A549 (cell line): ENCODE results near the gene PTPRK. TPM values are rescaled to one million over a fixed set of nuclear protein-coding genes. Genes with fewer than 3 reads are reported as not detected.

Source experiments
- ATAC-seq, 2 experiments: fragments of 200-7000 bp in 1 of 2; fragments of >200 bp in 1 of 2; cut with Nextera tagmentation in 1 of 2; cut with Tn5 transposase in 1 of 2; 3 replicates each; pipeline versions ENCODE4 v1.8.0 to v1.9.1; 2018 to 2020; ENCODE audit warnings: mild to moderate bottlenecking in 1 of 2, moderate library complexity in 1 of 2
- CTCF ChIA-PET: fragments of 300-600 bp; sonication (Branson Sonifier 250); formaldehyde crosslinking; extraction: SDS; loops from one replicate; lab custom pipeline; 2021; ENCODE audit warnings: antibody characterized with exemption, inconsistent platforms; lab: Yijun Ruan, JAX
- POLR2A ChIA-PET: fragments of 350-600 bp; formaldehyde crosslinking; extraction: SDS; loops from one replicate; lab custom pipeline; 2021; ENCODE audit warnings: antibody characterized with exemption, inconsistent platforms; lab: Yijun Ruan, JAX
- DNase-seq, 2 experiments: peaks; one replicate each; pipeline versions ENCODE4 v3.0.0 to v3.0.0-alpha.2; 2011 to 2016; ENCODE audit warnings: low read depth in 1 of 2, low spot score in 1 of 2
- FAIRE-seq: peaks from 2 replicates; lab custom pipeline; 2011; peaks lifted over from hg19 to GRCh38; lab: Jason Lieb, UNC
- H3K27ac ChIP-seq, 2 experiments: fragments of >200 bp; sonication (Bioruptor Twin); formaldehyde crosslinking; 3 replicates each; pipeline ENCODE4 v1.5.1; 2016 to 2017
- H3K4me1 ChIP-seq: fragments of >200 bp; sonication (Bioruptor Twin); formaldehyde crosslinking; 3 replicates; pipeline ENCODE4 v1.6.1; 2016
- H3K4me2 ChIP-seq: fragments of >200 bp; sonication (Bioruptor Twin); formaldehyde crosslinking; 3 replicates; pipeline ENCODE4 v1.6.1; 2016
- H3K4me3 ChIP-seq: fragments of >200 bp; sonication (Bioruptor Twin); formaldehyde crosslinking; 3 replicates; pipeline ENCODE4 v1.5.1; 2016
- H3K9me3 ChIP-seq: fragments of >200 bp; sonication (Bioruptor Twin); formaldehyde crosslinking; 3 replicates; pipeline ENCODE4 v1.6.1; 2016
- BHLHE40 ChIP-seq: IDR thresholded peaks from 2 replicates; pipeline ENCODE4 v1.6.1; 2012; ENCODE audit warnings: low read depth, low read length, inconsistent platforms
- CBX2 ChIP-seq: fragments of 200-600 bp; sonication (generic); IDR thresholded peaks from 2 replicates; pipeline ENCODE4 v1.6.1; 2016; ENCODE audit warnings: low read depth, mild to moderate bottlenecking, borderline replicate concordance
- CEBPB ChIP-seq, 2 experiments: fragments of >200 bp in 1 of 2; sonication (Bioruptor Twin) in 1 of 2; formaldehyde crosslinking in 1 of 2; IDR thresholded peaks; 2 replicates each; pipeline ENCODE4 v1.6.1; 2012 to 2016
- EHMT2 ChIP-seq: fragments of 200-600 bp; sonication (generic); IDR thresholded peaks from 2 replicates; pipeline ENCODE4 v1.6.1; 2016; ENCODE audit warnings: antibody characterized with exemption, low read depth, mild to moderate bottlenecking, moderate library complexity
- EP300 ChIP-seq, 2 experiments: fragments of >200 bp; sonication (Bioruptor Twin); formaldehyde crosslinking; IDR thresholded peaks; 2 replicates in 1 of 2; 3 replicates in 1 of 2; pipeline ENCODE4 v1.6.1; 2016 to 2017
- FOSB ChIP-seq: fragments of 250-450 bp; sonication (Bioruptor Pico); IDR thresholded peaks from 2 replicates; pipeline ENCODE4 v1.5.0; 2020; ENCODE audit warnings: mild to moderate bottlenecking, moderate library complexity
- FOXS1 ChIP-seq: fragments of 250-450 bp; sonication (Bioruptor Pico); IDR thresholded peaks from 2 replicates; pipeline ENCODE4 v1.5.0; 2020; ENCODE audit warnings: mild to moderate bottlenecking, moderate library complexity
- GATA3 ChIP-seq: IDR thresholded peaks from 2 replicates; pipeline ENCODE4 v1.6.1; 2012; ENCODE audit warnings: borderline replicate concordance
- HES2 ChIP-seq: fragments of >200 bp; sonication (Bioruptor Twin); formaldehyde crosslinking; IDR thresholded peaks from 2 replicates; pipeline ENCODE4 v1.6.1; 2016
- HEYL ChIP-seq: fragments of 250-450 bp; sonication (Bioruptor Pico); IDR thresholded peaks from 2 replicates; pipeline ENCODE4 v1.8.0; 2021; ENCODE audit warnings: mild to moderate bottlenecking, moderate library complexity
- HMGXB4 ChIP-seq: fragments of 250-450 bp; sonication (Bioruptor Pico); IDR thresholded peaks from 2 replicates; pipeline ENCODE4 v1.5.0; 2021; ENCODE audit warnings: mild to moderate bottlenecking, moderate library complexity, borderline replicate concordance
- HOXA7 ChIP-seq: fragments of 250-450 bp; sonication (Bioruptor Pico); IDR thresholded peaks from 2 replicates; pipeline ENCODE4 v1.5.0; 2020; ENCODE audit warnings: mild to moderate bottlenecking, moderate library complexity
- JUN ChIP-seq, 2 experiments: fragments of >200 bp; sonication (Bioruptor Twin); formaldehyde crosslinking; IDR thresholded peaks; 2 replicates in 1 of 2; 3 replicates in 1 of 2; pipeline ENCODE4 v1.6.1; 2016 to 2017
- JUNB ChIP-seq: fragments of >200 bp; sonication (Bioruptor Twin); formaldehyde crosslinking; IDR thresholded peaks from 2 replicates; pipeline ENCODE4 v1.6.1; 2016
- KDM1A ChIP-seq: fragments of 200-600 bp; sonication (generic); IDR thresholded peaks from 2 replicates; pipeline ENCODE4 v1.6.1; 2016; ENCODE audit warnings: low read depth, mild to moderate bottlenecking
- KDM5A ChIP-seq: fragments of 200-600 bp; sonication (generic); IDR thresholded peaks from 2 replicates; pipeline ENCODE4 v1.6.1; 2016; ENCODE audit warnings: antibody characterized with exemption, mild to moderate bottlenecking
- MAX ChIP-seq: IDR thresholded peaks from 2 replicates; pipeline ENCODE4 v1.6.1; 2012
- MYC ChIP-seq: IDR thresholded peaks from 2 replicates; pipeline ENCODE4 v1.6.1; 2012; ENCODE audit warnings: mild to moderate bottlenecking, inconsistent platforms, low read length, improper control_type of control experiment, borderline replicate concordance
- NPAS2 ChIP-seq: fragments of 250-450 bp; sonication (Bioruptor Pico); IDR thresholded peaks from 2 replicates; pipeline ENCODE4 v1.8.0; 2022; ENCODE audit warnings: mild to moderate bottlenecking, moderate library complexity, borderline replicate concordance
- RAD21 ChIP-seq, 2 experiments: fragments of >200 bp in 1 of 2; sonication (Bioruptor Twin) in 1 of 2; formaldehyde crosslinking in 1 of 2; IDR thresholded peaks in 1 of 2; conservative IDR thresholded peaks in 1 of 2; 2 replicates in 1 of 2; 3 replicates in 1 of 2; pipeline ENCODE4 v1.6.1; 2012 to 2018; ENCODE audit warnings: inconsistent platforms in 1 of 2
- SREBF2 ChIP-seq: fragments of 450-650 bp; IDR thresholded peaks from 2 replicates; pipeline ENCODE4 v1.6.1; 2014; ENCODE audit warnings: mild to moderate bottlenecking, moderate library complexity
- ZSCAN20 ChIP-seq: fragments of 250-450 bp; sonication (Bioruptor Pico); IDR thresholded peaks from 2 replicates; pipeline ENCODE4 v1.8.0; 2022; ENCODE audit warnings: mild to moderate bottlenecking, moderate library complexity
- WGBS: methylation state at CpG from one replicate; pipeline ENCODE4 v1.1.6; 2017; ENCODE audit errors: missing lambda C conversion rate; 5-methylcytosine and 5-hydroxymethylcytosine counted together
- polyA plus RNA-seq, 4 experiments: library from polyadenylated mRNA; depleted of rRNA in 3 of 4; stranded (reverse); fragments of >200 nt; fragmentation: RNase III in 1 of 4; extraction: RNeasy Plus Mini Kit Qiagen cat#74134 plus additional on column Dnase treatment in 1 of 4; gene quantifications; 2 replicates in 3 of 4; 3 replicates in 1 of 4; pipeline ENCODE4 v1.2.3, GENCODE V29; 2011 to 2017

The PTPRK gene
- polyA plus RNA-seq, 2 of the 4 experiments (the other 2 are of a cell fraction), result 14.4 to 16.1 TPM

- no peak overlapping the region for H3K27ac ChIP-seq
- POLR2A ChIA-PET, result no interaction called here
- H3K4me2 ChIP-seq, result no peak overlapping the region
- CTCF ChIA-PET, result no interaction called here
- TF ChIP-seq RAD21 (conservative IDR thresholded peaks at IDR 0.05 in 1 of 2, IDR thresholded peaks at IDR 0.05 in 1 of 2), result no peak
- no peak for TF ChIP-seq CEBPB (IDR thresholded peaks at IDR 0.05)
- TF ChIP-seq KDM5A, result no peak
- no peak for TF ChIP-seq CBX2
- TF ChIP-seq MYC, result no peak
- TF ChIP-seq JUNB, result no peak
- TF ChIP-seq NPAS2 (CRISPR knock-in tag), result no peak
- TF ChIP-seq FOSB, result no peak
- no peak for TF ChIP-seq HES2
- H3K4me3 ChIP-seq, result no peak overlapping the region
- WGBS, result 91% methylated on average over 1 of the region's 1 CpG
- no peaks in the 10 kb centered on the region for H3K9me3 ChIP-seq
- no peak for DNase-seq
- no peak for ATAC-seq
- FAIRE-seq, result no peak
- peaks cover 9% of the 10 kb centered on the region; the same call in 2 of the 3 replicates for H3K4me1 ChIP-seq
Observed at GRCh38 chr6:128099571-128100197, 420.7 kb downstream of the PTPRK start.

GRCh38 chr6:128098000-128098581 is 422.3 kb downstream of the PTPRK start:
- 62% methylated on average over 2 of the region's 2 CpGs for WGBS
- CTCF ChIA-PET, result no interaction called here
- H3K9me3 ChIP-seq, result no peaks in the 10 kb centered on the region
- no peak for FAIRE-seq
- H3K27ac ChIP-seq, result no peak overlapping the region
- peaks cover 9% of the 10 kb centered on the region; the same call in 2 of the 3 replicates for H3K4me1 ChIP-seq
- TF ChIP-seq HEYL (CRISPR knock-in tag) (no peak), ZSCAN20 (CRISPR knock-in tag) (no peak), FOXS1 (CRISPR knock-in tag) (no peak), SREBF2 (no peak), KDM1A (no peak), EHMT2 (no peak), HOXA7 (CRISPR knock-in tag) (no peak), MAX (no peak), JUN (IDR thresholded peaks at IDR 0.05) (no peak), BHLHE40 (no peak)
- H3K4me3 ChIP-seq, result no peak overlapping the region
- no peak for ATAC-seq
- POLR2A ChIA-PET, result no interaction called here
- no peak for DNase-seq
- no peak overlapping the region for H3K4me2 ChIP-seq

- H3K4me1 ChIP-seq, result peaks cover 9% of the 10 kb centered on the region; the same call in 2 of the 3 replicates
- no peak for DNase-seq
- TF ChIP-seq NPAS2 (CRISPR knock-in tag), result no peak
- no peak for TF ChIP-seq EHMT2
- TF ChIP-seq GATA3, result no peak
- no peak for TF ChIP-seq JUNB
- no peak for TF ChIP-seq FOXS1 (CRISPR knock-in tag)
- TF ChIP-seq HMGXB4 (CRISPR knock-in tag), result no peak
- no peak for TF ChIP-seq RAD21 (conservative IDR thresholded peaks at IDR 0.05 in 1 of 2, IDR thresholded peaks at IDR 0.05 in 1 of 2)
- TF ChIP-seq EP300 (IDR thresholded peaks at IDR 0.05), result no peak
- TF ChIP-seq, all 56 proteins: peak for 0
- ChIA-PET CTCF (no interaction called here), POLR2A (no interaction called here)
- WGBS, result 82% methylated on average over 3 of the region's 3 CpGs
- H3K27ac ChIP-seq, result no peak overlapping the region
- H3K4me2 ChIP-seq, result no peak overlapping the region
- ATAC-seq, result no peak
- no peak for FAIRE-seq
- H3K9me3 ChIP-seq, result no peaks in the 10 kb centered on the region
- no peak overlapping the region for H3K4me3 ChIP-seq
Observed at GRCh38 chr6:128097009-128097408, 423.4 kb downstream of the PTPRK start.
